Measurements from ENCODE around the gene ERAL1.
"Not testable (repeated sequence)": the region's sequence is repeated elsewhere in the genome, so short reads cannot be mapped to it uniquely, and the experiment has no call there.

ERAL1 gene

GRCh38 chr17:28854457-28855335 is at the start of gene ERAL1:
Gene ERAL1, plus strand, starts transcription at chr17:28855016. Its CDS starts 19 bp downstream, at chr17:28855035.
- DNase-seq, result peak; percentile 90

DNA sequence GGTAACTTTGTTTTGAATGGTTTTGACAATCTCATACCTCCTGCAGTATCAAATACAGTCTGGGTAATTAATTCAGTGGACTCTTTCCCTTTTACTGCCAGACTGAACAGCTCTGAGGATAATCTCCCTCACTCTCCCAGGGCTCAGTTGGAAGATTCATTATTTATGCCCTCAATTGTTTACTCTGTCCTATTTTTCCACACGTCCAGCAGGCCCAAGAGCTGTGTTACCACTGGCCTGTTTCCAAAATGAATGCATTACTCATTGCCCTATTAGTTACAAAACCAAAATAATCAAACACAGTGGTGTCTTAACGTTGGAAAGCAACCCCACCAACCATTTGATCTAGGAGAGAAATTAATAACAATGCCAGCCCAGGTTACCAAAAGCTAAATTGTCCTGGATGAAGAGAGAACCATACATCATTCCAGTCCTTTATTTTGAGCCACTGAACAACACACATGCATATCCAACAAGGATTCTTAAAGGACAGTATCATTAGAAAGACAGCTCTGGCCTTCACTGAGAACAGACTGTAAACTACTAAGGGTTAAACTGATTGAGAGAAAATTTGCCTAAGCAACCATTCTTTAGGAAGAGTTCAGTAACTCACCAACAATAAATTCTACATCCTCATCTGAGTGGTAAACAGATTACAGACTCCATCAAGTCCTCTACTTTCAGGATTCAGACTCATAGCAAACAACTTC is 46.7 kb upstream of the ERAL1 start:
- DNase-seq, result peak; percentile 34

GRCh38 chr17:28810437-28810836 is 44.4 kb upstream of the ERAL1 start:
- DNase-seq, result no peak

- no peak for DNase-seq
These were observed 43.1 kb upstream of the ERAL1 start for GRCh38 chr17:28811651-28812090.

GRCh38 chr17:28812091-28812747 is 42.6 kb upstream of the ERAL1 start:
- peak; percentile 98 for DNase-seq

DNA sequence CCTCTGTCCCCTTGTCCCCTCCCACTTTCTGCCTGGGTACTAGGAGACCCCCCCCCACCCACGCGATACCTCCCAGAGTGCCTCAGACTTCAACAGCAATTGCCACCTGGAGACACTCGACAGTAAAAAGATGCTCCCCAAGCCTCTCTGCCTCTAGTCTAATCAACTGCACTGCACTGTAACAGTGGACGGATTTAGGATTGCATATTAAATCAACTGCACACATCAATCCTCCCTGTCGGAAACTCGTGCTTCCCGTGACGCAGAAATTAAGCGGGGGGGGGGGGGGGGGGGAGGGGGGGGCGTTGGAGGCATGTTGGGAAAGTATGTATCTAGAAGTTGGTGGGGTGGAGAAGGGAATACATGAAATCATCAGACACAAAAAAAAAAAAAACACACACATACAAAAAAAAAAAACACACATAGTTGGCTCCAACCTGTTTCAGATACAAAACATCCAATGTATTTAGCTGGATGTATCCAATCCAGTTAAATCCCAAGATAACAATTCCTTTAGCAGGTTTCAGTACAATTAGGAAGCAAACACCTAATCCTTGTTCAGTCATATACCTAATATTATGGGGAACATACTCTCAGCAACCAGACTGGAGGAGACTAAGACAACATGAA is 42.0 kb upstream of the ERAL1 start:
- DNase-seq, result peak; percentile 88

DNA sequence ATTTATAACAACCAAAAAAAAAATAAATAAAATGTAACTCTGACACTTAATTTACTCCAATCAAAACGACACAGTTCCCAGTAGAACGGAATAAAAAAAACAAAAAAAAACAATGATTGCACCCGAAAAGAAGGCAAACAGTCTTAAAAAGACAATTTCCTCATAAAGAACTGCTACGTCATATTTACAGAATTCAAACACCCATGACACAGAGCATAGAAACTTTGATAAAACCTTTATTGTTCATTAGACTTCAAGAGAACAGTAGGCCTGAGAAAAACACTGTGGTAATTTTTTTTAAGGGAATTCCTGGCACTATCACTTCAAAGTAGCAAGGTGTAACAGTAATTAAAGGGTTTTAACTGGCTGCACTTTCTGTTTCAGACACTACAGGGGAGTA is 38.3 kb upstream of the ERAL1 start:
- DNase-seq, result no peak

DNA sequence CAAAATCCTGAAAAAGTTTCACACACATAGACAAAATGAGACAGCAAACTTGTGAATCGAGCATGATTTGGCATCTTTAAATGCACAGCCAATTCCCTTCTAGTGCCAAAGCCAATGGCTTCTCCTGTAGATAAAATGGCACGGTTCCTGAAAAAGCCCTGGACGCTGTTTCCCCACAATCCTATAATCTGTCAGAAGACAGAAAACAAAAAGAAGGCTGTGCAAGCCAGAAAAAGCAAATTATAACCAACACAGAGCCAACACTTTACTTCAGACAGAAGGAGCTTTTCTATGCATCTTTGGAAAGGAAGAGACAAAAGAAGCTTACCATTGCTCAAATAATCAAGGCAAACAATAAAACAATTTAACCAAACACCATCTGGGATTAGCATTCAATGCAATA is 36.0 kb upstream of the ERAL1 start:
- no peak for DNase-seq

- DNase-seq, result no peak
These were observed 35.2 kb upstream of the ERAL1 start for GRCh38 chr17:28819582-28819981.

GRCh38 chr17:28827672-28828071 is 27.1 kb upstream of the ERAL1 start:
- no peak for DNase-seq

GRCh38 chr17:28828294-28829040 is 26.3 kb upstream of the ERAL1 start:
- DNase-seq, result no peak

- DNase-seq, result no peak
These were observed 20.4 kb upstream of the ERAL1 start for GRCh38 chr17:28834420-28834819.

- DNase-seq, result not testable (repeated sequence)
These were observed 18.3 kb upstream of the ERAL1 start for GRCh38 chr17:28836541-28836940.

DNA sequence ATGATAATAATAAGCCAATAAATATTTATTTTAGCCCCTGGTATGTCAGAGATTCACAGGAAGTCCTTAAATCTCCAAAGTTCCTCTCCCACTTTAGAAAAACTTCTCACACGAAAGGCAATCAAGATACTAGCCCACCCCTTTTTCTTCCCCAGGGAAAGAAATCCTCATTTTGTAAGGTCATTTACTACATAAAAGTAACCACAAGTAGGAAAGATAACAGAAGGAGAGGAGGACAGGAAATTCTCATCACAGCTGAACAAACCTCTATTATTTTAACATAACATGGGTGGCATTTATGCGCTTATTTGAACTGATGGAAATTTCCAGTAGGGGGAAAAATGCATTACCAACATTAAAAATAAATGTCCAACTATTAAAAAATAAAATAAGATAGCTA is 15.6 kb upstream of the ERAL1 start:
- DNase-seq, result no peak

DNA sequence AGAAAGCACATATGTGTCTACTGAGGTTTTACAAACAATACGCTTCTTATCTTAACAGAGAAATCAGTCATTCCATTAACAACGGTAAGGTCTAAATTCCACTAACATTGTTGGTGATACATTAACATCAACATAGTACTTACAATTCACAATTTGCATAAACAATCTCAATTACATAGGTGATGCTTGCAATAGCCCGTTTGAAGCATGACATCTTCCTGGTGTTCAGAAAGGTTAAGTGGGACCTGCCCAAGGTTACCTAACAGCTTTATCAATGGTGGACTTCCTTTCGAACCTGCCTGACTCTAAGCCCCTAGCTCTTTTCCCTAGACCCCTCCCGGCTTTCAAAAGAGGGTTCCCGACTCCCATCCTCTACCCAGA is 12.9 kb upstream of the ERAL1 start:
- DNase-seq, result no peak

DNA sequence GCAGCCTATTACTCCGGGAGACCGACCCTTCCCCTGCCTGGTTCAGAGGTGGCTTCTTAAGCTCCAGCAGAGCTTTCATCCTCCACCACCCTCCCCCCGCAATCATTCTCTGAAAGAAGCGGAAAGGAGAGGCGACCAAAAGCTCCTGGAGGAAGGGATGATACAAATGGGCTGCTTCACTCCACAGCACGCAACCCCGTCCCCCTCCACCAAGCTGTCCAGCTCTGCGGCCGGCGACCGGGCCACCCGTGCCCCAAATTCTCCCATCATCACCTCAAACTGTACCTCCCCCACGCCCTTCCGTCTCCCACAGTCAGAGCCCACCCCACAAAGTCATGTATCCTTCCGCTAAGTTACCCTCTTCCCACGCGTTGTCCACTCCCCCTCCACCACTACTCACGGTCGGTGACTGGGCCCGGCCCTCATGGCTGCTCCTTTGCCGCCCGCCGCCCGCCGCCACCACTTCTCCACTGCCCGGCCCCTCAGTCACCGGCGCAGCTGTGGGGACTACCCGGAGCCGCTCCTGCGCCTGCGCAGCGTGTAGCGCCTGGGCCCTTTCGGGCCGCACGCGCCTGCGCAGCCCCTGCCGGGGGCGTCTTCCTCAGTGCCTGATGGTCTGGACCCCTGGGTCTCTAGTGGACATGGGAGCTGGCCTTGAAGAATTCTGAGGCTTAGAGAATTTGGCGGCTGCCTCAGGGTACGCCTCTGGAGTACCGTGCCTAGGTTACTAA is 12.4 kb upstream of the ERAL1 start, which contains the start of gene FAM222B:
TSS of gene FAM222B (minus strand) at position 509 of the 731 bp plus-strand sequence. CDS start 76,123 bp downstream, outside the sequence.
- peak; percentile 90 for DNase-seq

DNA sequence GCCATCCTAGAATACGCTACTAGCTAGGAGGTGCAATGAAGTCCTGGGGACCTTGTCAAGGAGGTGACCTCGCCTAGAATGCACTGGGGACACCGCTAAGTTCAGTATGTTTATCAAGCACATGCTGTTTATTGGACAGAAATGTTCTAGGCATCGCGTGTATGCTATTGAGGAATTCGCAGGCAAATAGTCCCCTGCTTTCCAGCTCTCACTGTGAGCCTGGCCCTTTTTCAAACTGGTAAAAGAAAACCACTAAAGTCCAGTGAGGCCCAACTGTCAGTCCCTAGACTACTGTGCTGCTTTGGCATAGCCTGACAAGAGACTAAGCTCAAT is 11.0 kb upstream of the ERAL1 start:
- no peak for DNase-seq

- no peak for DNase-seq
These were observed 8.6 kb upstream of the ERAL1 start for GRCh38 chr17:28846231-28846630.

GRCh38 chr17:28846699-28847098 is 8.1 kb upstream of the ERAL1 start:
- not testable (repeated sequence) for DNase-seq

- not testable (repeated sequence) for DNase-seq
These were observed 6.1 kb upstream of the ERAL1 start for GRCh38 chr17:28848667-28849066.

- no peak for DNase-seq
These were observed 5.5 kb upstream of the ERAL1 start for GRCh38 chr17:28849281-28849680.

GRCh38 chr17:28853295-28853694 is 1.5 kb upstream of the ERAL1 start:
- no peak for DNase-seq

All from NCI-H345 (cell line).